Mesothelial cell of epicardium (in vitro differentiated cells): ENCODE data around the gene XPC. TPM values are rescaled to one million over a fixed set of nuclear protein-coding genes. Genes with fewer than 3 reads are reported as not detected.
"Not testable (repeated sequence)": the region's sequence is repeated elsewhere in the genome, so short reads cannot be mapped to it uniquely, and the experiment has no call there.

Source experiments
- DNase-seq, 2 experiments: peaks; one replicate each; pipeline ENCODE4 v3.0.0; 2021; ENCODE audit warnings: low spot score in 2 of 2; ENCODE audit not compliant: unreplicated experiment in 2 of 2
- H3K27ac Mint-ChIP-seq: 2 replicates; pipeline ENCODE4 v1.8.0; 2021; ENCODE audit warnings: mixed read lengths
- H3K27me3 Mint-ChIP-seq: 2 replicates; pipeline ENCODE4 v1.8.0; 2021; ENCODE audit warnings: low read depth, mixed read lengths
- H3K36me3 Mint-ChIP-seq: 2 replicates; pipeline ENCODE4 v1.8.0; 2021; ENCODE audit warnings: mixed read lengths
- H3K4me1 Mint-ChIP-seq: 2 replicates; pipeline ENCODE4 v1.8.0; 2021; ENCODE audit warnings: mixed read lengths
- H3K4me3 Mint-ChIP-seq: 2 replicates; pipeline ENCODE4 v1.8.0; 2021; ENCODE audit warnings: mild to moderate bottlenecking, moderate library complexity, mixed read lengths
- H3K9me3 Mint-ChIP-seq: 2 replicates; pipeline ENCODE4 v1.8.0; 2021; ENCODE audit warnings: mixed read lengths
- CTCF ChIP-seq: fragments of 200-600 bp; sonication (generic); IDR thresholded peaks from one replicate; pipeline ENCODE4 v1.5.0; 2021; ENCODE audit warnings: antibody characterized with exemption; ENCODE audit not compliant: unreplicated experiment
- total RNA-seq: library from RNA; stranded (reverse); gene quantifications from 3 replicates; pipeline ENCODE4 v1.2.1, GENCODE V29; 2021

The XPC gene
- total RNA-seq, 1 donor from 2014 or later = 47.8 TPM

GRCh38 chr3:14124223-14124614 lies 54.2 kb downstream of the XPC start:
- Mint-ChIP-seq H3K27ac (peak overlapping the region; percentile 88), H3K27me3 (no peaks in the 10 kb centered on the region), H3K9me3 (no peaks in the 10 kb centered on the region), H3K36me3 (peaks cover 24% of the 10 kb centered on the region), H3K4me3 (peak overlapping the region; percentile 100), H3K4me1 (peaks cover 45% of the 10 kb centered on the region)
- no peak for DNase-seq
- TF ChIP-seq CTCF = no peak

GRCh38 chr3:14123308-14124222 lies 54.8 kb downstream of the XPC start:
- TF ChIP-seq CTCF = no peak
- Mint-ChIP-seq H3K4me3 (peak overlapping the region; percentile 100), H3K27me3 (no peaks in the 10 kb centered on the region), H3K9me3 (no peaks in the 10 kb centered on the region), H3K4me1 (peaks cover 45% of the 10 kb centered on the region), H3K36me3 (peaks cover 19% of the 10 kb centered on the region), H3K27ac (peak overlapping the region; percentile 88)
- DNase-seq = peak in 1 of 2 experiments; percentile 25

- H3K4me1 Mint-ChIP-seq = peaks cover 42% of the 10 kb centered on the region
- H3K27ac Mint-ChIP-seq = no peak overlapping the region
- no peaks in the 10 kb centered on the region for H3K9me3 Mint-ChIP-seq
- DNase-seq = peak in 1 of 2 experiments; percentile 7
- no peaks in the 10 kb centered on the region for H3K27me3 Mint-ChIP-seq
- peak overlapping the region; percentile 1 for H3K4me3 Mint-ChIP-seq
- H3K36me3 Mint-ChIP-seq = peaks cover 13% of the 10 kb centered on the region
- TF ChIP-seq CTCF = no peak
Measured at GRCh38 chr3:14122301-14122700, 56.1 kb downstream of the XPC start.

- Mint-ChIP-seq H3K27ac (no peak overlapping the region), H3K4me1 (peaks cover 40% of the 10 kb centered on the region), H3K27me3 (no peaks in the 10 kb centered on the region), H3K36me3 (peaks cover 13% of the 10 kb centered on the region), H3K4me3 (no peak overlapping the region), H3K9me3 (no peaks in the 10 kb centered on the region)
- no peak for DNase-seq
- no peak for TF ChIP-seq CTCF
Measured at GRCh38 chr3:14121859-14122258, 56.5 kb downstream of the XPC start.

GRCh38 chr3:14120921-14121448 lies 57.4 kb downstream of the XPC start:
- DNase-seq = peak in 1 of 2 experiments; percentile 21
- H3K36me3 Mint-ChIP-seq = peaks cover 13% of the 10 kb centered on the region
- H3K27ac Mint-ChIP-seq = peak overlapping the region; percentile 55
- H3K27me3 Mint-ChIP-seq, H3K4me3 Mint-ChIP-seq, H3K9me3 Mint-ChIP-seq: not testable (repeated sequence)
- H3K4me1 Mint-ChIP-seq = peaks cover 32% of the 10 kb centered on the region
